ENCODE results near the gene C1orf167.

C1orf167 gene

GRCh38 chr1:11767922-11768704 is 6.1 kb downstream of the C1orf167 start:
- Mint-ChIP-seq H3K36me3 (ENCODE audit: low read depth) (no peaks in the 10 kb centered on the region), H3K4me3 (no peak overlapping the region), H3K4me1 (peaks cover 10% of the 10 kb centered on the region), H3K27me3 (ENCODE audit: low read depth) (peaks cover 5% of the 10 kb centered on the region), H3K27ac (no peak overlapping the region), H3K9me3 (no peaks in the 10 kb centered on the region)
- no peak for TF ChIP-seq CTCF (IDR thresholded peaks at IDR 0.05; ENCODE audit: unreplicated experiment in 3 of 3)

- no peaks in the 10 kb centered on the region for H3K36me3 Mint-ChIP-seq (ENCODE audit: low read depth)
- no peaks in the 10 kb centered on the region for H3K9me3 Mint-ChIP-seq
- no peak overlapping the region for H3K27ac Mint-ChIP-seq
- no peak overlapping the region for H3K4me3 Mint-ChIP-seq
- H3K4me1 Mint-ChIP-seq, result peaks cover 4% of the 10 kb centered on the region
- H3K27me3 Mint-ChIP-seq (ENCODE audit: low read depth), result peaks cover 5% of the 10 kb centered on the region
- TF ChIP-seq CTCF (IDR thresholded peaks at IDR 0.05; ENCODE audit: unreplicated experiment in 3 of 3), result no peak
These were observed 6.8 kb downstream of the C1orf167 start for GRCh38 chr1:11768821-11769220.

- H3K9me3 Mint-ChIP-seq, result no peaks in the 10 kb centered on the region
- no peak overlapping the region for H3K4me3 Mint-ChIP-seq
- H3K27ac Mint-ChIP-seq, result no peak overlapping the region
- no peaks in the 10 kb centered on the region for H3K36me3 Mint-ChIP-seq (ENCODE audit: low read depth)
- TF ChIP-seq CTCF (IDR thresholded peaks at IDR 0.05; ENCODE audit: unreplicated experiment in 3 of 3), result no peak
- H3K27me3 Mint-ChIP-seq (ENCODE audit: low read depth), result peaks cover under 1% of the 10 kb centered on the region
- no peaks in the 10 kb centered on the region for H3K4me1 Mint-ChIP-seq
These were observed 7.3 kb downstream of the C1orf167 start for GRCh38 chr1:11769274-11769673.

- Mint-ChIP-seq H3K27ac (no peak overlapping the region), H3K27me3 (ENCODE audit: low read depth) (no peaks in the 10 kb centered on the region), H3K4me1 (no peaks in the 10 kb centered on the region), H3K9me3 (no peaks in the 10 kb centered on the region), H3K36me3 (ENCODE audit: low read depth) (no peaks in the 10 kb centered on the region), H3K4me3 (no peak overlapping the region)
- TF ChIP-seq CTCF (IDR thresholded peaks at IDR 0.05; ENCODE audit: unreplicated experiment in 3 of 3), result no peak
These were observed 8.0 kb downstream of the C1orf167 start for GRCh38 chr1:11770011-11770410.

GRCh38 chr1:11771481-11772043 is 9.6 kb downstream of the C1orf167 start:
- Mint-ChIP-seq H3K9me3 (no peaks in the 10 kb centered on the region), H3K27ac (no peak overlapping the region), H3K27me3 (ENCODE audit: low read depth) (peaks cover 4% of the 10 kb centered on the region), H3K4me3 (no peak overlapping the region), H3K4me1 (no peaks in the 10 kb centered on the region), H3K36me3 (ENCODE audit: low read depth) (no peaks in the 10 kb centered on the region)
- no peak for TF ChIP-seq CTCF (IDR thresholded peaks at IDR 0.05; ENCODE audit: unreplicated experiment in 3 of 3)

- no peaks in the 10 kb centered on the region for H3K4me1 Mint-ChIP-seq
- no peak for TF ChIP-seq CTCF (IDR thresholded peaks at IDR 0.05; ENCODE audit: unreplicated experiment in 3 of 3)
- H3K27me3 Mint-ChIP-seq (ENCODE audit: low read depth), result peaks cover 8% of the 10 kb centered on the region
- no peak overlapping the region for H3K4me3 Mint-ChIP-seq
- no peaks in the 10 kb centered on the region for H3K36me3 Mint-ChIP-seq (ENCODE audit: low read depth)
- no peaks in the 10 kb centered on the region for H3K9me3 Mint-ChIP-seq
- H3K27ac Mint-ChIP-seq, result no peak overlapping the region
These were observed 10.5 kb downstream of the C1orf167 start for GRCh38 chr1:11772458-11772857.
